B cell (primary cell): Measurements from ENCODE around the gene C2orf92.

Experiments used
- CTCF ChIP-seq: fragments of 200-600 bp; IDR thresholded peaks from one replicate; pipeline ENCODE4 v1.8.0; 2022; ENCODE audit warnings: antibody characterized with exemption, mild to moderate bottlenecking
- EZH2 ChIP-seq: IDR thresholded peaks from 2 replicates; pipeline ENCODE4 v1.6.1; 2012; ENCODE audit warnings: borderline replicate concordance, low read depth, mild to moderate bottlenecking, moderate library complexity, low read length; ENCODE audit not compliant: insufficient read depth, poor library complexity, severe bottlenecking

- TF ChIP-seq CTCF, result no peak
- TF ChIP-seq EZH2, result no peak
Observed at GRCh38 chr2:97730245-97730644, 60.7 kb downstream of the C2orf92 start.
